Posterior cingulate gyrus (tissue), 11 donors: ENCODE measurements around the gene SLC29A2.
A peak's percentile ranks its signal among the peaks of the same experiment; 100 is the strongest.

Experiments
- DNase-seq, 10 donors: peaks; one replicate each; pipeline versions ENCODE4 v3.0.0 to v3.0.0-alpha.2; 2020 to 2021; ENCODE audit warnings: mixed read lengths in 3 of 10
- intact Hi-C: fragments of 100-400 bp; cut with DNase I; formaldehyde crosslinking; loops from one replicate; pipeline ENCODE4 v1.15.1; 2023

The SLC29A2 gene, protein sequence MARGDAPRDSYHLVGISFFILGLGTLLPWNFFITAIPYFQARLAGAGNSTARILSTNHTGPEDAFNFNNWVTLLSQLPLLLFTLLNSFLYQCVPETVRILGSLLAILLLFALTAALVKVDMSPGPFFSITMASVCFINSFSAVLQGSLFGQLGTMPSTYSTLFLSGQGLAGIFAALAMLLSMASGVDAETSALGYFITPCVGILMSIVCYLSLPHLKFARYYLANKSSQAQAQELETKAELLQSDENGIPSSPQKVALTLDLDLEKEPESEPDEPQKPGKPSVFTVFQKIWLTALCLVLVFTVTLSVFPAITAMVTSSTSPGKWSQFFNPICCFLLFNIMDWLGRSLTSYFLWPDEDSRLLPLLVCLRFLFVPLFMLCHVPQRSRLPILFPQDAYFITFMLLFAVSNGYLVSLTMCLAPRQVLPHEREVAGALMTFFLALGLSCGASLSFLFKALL

DNA sequence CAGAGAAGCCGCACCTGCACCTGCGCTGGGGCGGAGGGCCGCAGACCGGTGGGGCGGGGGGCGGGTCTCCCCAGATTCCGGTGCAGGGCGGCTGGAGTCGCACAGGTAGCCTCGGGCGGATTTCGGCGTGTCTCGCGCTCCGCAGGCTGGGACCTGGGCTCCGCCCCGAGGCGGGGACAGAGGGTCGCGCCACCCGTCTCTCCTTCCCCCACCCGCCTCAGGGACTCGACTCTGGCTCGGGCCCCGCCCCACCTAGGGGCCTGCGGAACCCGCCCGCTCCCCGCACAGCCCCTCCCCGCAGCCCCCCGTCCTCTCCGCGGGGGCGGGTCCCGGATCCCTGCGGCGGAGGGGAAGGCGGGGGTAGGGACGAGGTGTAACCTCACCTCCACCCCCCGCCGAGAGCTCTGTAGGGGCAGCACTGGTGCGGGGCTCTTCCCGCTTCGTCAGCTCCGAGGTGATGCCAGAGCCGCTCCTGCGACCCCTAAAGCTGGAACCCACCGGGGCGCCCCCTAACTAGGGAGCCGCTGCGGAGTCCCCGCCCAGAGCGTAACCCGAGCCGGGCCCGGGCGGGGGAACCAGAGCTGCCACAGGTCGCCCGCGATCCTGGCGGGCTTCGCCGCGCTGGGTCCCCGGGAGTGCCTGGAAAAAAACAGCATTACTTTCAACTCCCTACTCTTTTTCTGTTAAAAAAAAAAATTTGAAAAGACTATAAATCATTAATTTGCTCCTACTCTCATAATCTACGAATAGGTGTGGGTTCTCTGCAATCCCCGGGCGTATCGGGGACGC, at the start of gene SLC29A2:
TSS of gene SLC29A2 (minus strand) at position 134 of the 789 bp plus-strand sequence. CDS start 169 bp downstream, outside the sequence.
- peak in 8 of 10 donors; percentile 42 to 92 (median 60) for DNase-seq
- intact Hi-C loops = no loop called here

DNA sequence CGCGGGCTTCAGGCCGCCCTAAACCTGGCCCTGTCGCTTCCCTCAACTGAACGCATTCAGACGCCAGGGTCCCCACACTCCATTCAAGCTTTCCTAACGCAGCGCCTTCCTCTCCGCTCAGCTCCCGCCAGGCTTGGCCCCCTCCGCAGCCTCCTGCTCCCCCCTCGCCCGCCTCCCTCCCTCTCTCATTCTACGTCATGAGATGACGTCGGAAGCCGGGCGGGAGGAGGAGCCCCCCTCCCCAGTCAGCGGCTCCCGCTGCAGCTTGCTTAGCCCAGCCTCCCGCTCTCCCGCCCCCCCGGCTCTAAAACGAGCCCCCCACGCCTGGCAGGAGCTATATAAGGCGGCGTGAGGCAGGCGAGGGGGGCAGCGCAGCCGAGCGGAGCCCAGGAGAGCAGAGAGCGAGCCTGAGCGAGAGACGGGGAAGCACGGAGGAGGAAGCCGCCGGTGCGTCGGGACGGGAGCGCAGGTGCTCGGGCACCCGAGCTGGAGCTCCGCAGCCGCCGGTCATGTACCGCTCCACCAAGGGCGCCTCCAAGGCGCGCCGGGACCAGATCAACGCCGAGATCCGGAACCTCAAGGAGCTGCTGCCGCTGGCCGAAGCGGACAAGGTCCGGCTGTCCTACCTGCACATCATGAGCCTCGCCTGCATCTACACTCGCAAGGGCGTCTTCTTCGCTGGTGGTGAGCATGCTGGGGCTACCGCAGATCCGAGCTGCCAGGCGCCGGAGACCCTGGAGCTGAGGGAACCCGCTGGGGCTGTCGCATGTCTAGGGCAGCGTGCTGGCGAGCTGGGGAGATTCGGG, 49.3 kb upstream of the SLC29A2 start, which contains the start of gene NPAS4:
TSS of gene NPAS4 (plus strand) at position 365 of the 806 bp plus-strand sequence. CDS start at position 510, 145 bp downstream.
- peak in 9 of 10 donors; percentile 19 to 96 (median 74) for DNase-seq

DNA sequence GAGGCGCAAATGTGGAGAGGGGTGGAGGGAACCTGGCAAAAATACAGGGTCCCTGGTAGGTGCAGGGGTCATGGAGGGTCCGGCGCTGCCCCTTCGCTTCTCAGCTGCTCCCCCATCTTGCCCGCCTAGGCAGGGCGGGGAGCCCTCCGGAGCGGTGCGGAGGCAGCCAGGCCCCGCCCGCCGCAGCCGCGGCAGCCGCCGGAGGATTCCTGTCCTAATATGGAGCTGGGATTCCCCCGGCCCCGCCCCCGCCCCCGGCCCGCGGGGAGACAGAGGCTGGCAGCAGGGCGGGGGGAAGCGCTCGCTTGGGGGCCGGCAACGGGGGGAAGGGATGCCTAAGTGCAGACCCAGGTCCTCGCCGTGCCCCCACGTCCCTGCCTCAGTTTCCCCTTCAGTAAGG, 48.3 kb upstream of the SLC29A2 start:
- DNase-seq = peak in 7 of 10 donors; percentile 34 to 92 (median 47)
- intact Hi-C loops = no loop called here

More for the DNA sequence above, 49.3 kb upstream of the SLC29A2 start, which contains the start of gene NPAS4:
- intact Hi-C loops = no loop called here

DNA sequence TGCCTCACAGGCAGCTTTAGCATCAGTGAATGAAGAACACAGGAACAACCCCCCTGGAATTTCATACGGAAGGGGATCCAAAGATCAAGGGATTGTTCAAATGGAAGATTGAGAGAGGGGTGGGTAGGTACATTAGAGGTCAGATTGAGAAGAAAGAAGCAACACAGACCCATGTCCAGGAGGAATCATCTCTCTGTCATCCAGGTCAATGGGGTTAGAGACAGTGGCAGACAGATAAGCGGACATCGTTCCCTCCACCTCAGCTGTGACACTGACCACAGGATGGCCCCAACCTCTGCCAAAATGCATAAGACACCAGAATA, 47.4 kb upstream of the SLC29A2 start:
- intact Hi-C loops = no loop called here
- no peak for DNase-seq

DNA sequence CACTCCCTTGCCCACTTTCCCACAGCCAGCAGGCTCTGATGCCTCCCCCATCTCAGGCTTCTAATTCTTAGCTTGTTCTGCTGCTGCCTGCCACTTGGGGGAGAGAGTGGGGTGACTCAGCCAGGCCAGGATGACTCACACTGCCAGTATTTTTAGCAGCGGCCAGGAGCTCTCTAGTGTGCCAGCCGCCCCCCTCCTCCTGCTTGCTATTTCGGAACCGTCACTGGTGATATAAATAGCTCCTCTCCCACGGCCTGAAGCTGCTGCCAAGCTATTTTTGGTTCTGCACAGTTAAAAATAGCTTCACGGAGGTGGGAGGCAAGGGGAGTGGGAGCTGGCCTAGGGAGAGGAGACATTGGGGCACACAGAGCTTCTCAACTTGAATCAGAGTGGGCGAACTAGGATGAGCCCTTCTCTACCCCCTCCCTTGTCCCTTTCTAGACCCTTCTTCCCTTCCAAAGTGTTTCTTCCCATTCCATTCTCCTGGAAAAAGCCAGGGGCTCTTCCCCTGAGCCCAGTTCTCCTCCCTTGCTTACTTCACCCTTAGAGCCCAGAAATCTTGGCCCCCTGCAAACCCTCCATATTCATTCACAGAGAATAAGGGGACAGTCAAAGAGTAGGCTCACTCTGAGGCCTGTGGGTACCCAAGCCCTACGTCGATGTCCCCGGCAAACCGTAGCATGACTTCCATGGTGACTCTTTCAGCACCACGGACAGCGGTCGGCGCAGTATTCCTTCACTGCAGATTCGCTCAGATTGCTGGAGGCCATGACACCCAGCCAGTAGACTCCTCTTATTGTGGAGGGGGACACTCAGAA, 46.8 kb upstream of the SLC29A2 start:
- peak; percentile 33 to 98 (median 80) for DNase-seq
- intact Hi-C loops = no loop called here

DNA sequence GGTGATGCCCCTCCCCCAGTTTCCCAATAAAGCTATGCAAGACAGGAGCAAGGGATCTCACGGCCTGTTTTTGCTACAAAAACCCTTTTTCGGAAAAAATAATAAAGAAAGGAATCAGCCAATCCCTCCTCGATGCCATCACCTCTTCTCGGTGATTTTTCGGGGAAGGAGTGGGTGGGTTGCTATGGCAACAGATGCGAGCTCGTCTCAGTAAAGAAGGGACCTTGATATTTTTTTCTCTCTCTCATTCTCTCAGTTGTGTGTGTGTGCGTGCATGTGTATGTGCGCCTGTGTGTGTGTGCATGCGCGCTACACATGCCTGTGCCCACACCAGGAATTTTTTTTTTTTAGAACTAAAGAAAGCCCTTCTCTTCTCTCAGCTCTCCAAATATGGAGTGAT, 45.4 kb upstream of the SLC29A2 start:
- DNase-seq = peak; percentile 14 to 95 (median 68)
- intact Hi-C loops = no loop called here

DNA sequence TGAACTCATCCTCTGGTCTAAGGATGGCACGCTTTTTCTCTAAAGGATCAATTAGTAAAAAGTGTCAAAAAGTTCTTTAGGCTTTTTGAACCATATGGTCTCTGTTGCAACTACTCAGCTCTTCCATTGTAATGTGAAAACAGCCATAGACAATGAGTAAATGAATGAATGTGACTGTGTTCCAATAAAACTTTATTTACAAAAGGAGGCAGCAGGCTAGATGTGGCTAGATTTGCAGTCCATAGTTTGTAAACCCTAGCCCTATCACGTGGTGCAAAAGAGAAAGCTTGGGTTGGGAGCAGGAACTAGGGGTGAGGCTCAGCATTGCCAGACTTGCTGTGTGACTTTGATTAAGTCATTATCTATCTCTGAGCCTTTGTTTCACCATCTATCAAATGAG, 43.9 kb upstream of the SLC29A2 start:
- intact Hi-C loops = no loop called here
- DNase-seq = peak in 1 of 10 donors; percentile 1

DNA sequence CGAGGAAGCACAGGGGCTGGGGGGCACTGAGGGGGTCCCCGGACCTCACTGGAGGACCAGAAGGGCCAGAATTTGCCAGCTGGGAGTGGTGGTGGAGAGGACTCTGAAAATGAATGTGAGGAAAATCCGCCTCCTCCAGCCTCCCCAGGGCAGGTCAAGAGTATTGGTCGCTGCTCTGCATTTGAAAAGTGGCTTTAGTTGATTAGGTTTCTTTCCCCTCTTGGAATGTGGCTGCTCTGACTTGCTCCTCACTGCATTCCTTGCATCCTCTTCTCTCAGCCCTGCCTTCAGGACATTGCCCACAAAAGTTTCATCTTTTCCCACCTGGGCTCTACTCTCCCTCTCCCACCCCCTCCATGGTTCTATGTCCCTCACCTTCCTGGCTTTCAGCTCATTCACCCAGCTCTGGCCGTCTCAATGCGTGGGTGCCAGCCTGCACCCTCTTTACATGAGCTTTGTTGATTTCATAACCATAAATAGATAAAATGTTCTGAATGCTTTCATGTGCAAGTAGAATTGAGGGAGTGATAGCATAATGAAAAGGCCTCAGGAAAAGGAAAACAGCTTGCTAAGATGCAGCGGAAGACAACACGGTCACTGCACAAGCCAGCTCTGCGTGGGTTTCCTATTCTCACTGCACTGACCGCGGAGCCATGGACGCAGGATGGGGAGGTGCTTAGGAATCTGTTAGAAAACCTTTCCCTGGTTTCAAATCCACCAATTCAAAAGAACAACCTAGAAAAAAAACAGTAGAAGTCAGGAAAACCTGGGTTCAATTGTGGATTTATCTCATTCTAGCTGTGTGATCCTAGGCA, 42.8 kb upstream of the SLC29A2 start:
- intact Hi-C loops = no loop called here
- peak in 2 of 10 donors; percentile 69 to 70 for DNase-seq

DNA sequence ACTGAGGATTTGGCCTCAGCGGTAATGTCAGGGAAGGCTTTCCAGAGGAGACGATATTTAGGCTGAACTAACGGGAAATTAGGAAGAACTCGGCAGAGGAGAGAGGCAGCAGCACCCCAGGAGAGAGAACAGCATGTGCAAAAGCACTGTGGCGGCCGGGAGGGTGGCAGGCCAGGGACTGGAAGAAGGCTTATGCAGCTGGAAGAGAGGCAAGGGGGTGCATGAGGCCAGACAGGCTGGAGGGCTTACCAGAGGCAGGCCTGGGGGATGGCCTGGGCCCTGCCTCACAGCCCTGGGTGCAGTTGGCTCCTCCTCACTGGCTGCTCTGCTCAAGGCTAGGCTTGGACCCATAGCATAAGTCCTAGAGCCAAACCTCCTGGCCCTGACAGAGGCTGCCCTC, 41.6 kb upstream of the SLC29A2 start:
- intact Hi-C loops = no loop called here
- peak in 2 of 10 donors; percentile 55 to 58 for DNase-seq

DNA sequence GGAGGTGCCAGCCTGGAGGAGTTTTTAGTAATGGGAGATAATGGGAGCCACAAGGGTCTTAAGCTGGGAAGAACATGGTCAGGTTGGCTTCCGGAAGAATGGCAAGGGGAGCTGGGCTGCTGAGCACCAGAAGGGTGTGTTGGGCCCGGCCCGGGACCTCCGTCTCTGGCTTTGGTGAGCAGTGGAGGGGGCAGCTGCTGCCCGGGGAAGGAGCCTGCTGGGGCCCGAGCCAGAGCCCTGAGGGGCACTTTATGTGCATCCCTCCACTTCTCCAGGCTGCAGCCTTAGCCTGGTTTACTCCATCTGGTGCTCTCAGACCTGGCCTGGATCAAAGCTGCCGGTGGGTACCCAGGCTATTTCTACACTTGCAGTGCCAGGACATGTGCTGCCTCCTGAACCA, 40.5 kb upstream of the SLC29A2 start:
- intact Hi-C loops = no loop called here
- DNase-seq = peak in 2 of 10 donors; percentile 44 to 47

DNA sequence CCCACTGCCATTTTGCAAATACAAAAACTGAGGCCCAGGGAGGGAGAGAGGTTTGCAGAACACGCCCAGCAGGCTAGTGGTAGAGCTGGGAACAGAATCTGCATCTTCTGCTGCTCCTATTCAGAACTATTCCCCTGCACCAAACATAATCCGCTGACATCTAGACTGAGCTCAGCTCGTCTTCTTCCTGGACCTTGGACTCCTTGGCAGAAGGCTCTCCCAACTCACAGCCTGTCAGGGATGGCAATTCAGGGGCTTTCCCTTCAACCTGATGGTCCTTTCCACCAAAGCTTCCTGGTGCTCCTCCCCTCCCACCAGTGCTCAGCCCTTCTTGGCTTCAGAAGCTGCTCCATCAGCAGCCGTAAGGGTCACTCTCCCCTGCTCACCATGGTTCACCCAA, 39.8 kb upstream of the SLC29A2 start:
- peak in 1 of 10 donors; percentile 56 for DNase-seq
- intact Hi-C loops = no loop called here

DNA sequence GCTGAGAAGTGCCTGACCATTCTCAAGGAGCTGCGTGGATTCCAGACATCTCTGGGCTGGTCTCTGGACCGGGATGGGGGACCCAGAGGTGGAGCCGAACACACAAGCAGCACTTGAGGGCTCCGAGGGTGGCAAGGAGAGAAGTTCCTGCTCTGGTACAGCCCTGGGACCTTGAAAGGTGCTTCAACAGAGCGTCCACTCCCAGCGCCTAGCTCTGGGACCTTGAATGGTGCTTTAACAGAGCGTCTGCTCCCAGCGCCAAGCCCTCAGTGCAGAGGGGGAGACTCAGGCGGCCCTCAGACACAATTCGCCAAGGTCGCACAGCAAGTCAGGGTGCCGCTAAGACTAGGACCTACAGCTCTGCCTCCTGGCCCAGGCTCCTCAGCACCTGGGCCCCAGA, 38.6 kb upstream of the SLC29A2 start:
- DNase-seq = peak in 1 of 10 donors; percentile 53
- intact Hi-C loops = no loop called here

DNA sequence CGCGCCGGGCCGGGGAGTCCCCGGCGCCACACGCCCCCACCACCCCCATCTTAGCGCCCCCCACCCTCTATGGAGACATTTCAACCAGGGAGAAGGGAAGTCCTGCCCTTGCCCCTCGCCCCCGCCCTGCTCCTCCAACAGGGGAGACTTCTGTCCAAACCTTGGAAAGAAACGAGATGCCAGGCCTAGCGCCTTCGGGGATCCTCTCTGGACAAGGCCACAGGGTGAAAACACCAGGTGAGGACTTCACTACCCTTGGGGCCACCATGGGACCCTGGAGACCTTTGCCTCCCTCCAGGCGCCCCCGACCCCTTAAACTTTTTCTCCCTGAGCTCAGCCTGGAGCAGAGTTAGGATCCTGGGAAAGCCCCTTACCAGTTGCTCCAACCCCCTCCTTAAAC, 37.7 kb upstream of the SLC29A2 start:
- no peak for DNase-seq
- intact Hi-C loops = loop anchor here (2.0 kb wide), 1 partner anchor 30 kb away; the partner anchor contains the start of gene MRPL11

DNA sequence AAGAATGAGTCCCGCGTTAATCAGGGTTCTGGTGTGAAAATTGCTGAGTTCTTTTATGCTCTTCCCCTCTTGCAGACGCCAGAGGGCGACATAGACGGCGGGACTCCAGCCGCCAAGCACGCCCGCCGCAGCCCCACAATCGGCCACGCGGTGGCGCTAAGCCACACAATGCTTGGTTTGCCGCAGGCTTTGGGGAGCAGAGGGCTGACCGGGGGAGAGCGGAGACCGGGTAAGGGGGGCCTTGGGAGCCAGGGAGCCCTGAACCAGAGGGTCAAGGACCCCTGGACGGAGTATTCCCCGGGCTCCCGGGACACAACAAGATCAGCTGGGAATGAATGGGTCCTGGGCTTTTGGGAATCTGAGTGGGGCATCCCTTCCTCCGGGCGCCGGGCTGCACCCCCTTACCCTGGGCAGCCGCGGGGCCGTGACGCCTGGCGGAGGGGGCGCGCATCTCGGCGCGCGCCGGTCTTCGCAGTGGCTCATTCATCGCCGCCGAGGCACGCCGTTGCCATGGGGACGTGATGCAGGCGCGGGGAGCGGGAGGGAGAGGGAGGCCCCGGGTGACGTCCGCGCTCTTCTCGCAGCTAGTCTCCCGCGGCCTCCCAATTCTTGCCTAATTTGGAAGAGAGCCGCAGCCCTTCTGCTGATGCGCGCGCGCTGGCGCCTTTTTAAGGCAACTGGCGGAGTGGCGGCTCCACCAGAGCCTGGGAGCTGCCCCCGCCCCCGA, 37.1 kb upstream of the SLC29A2 start:
- peak; percentile 80 to 98 (median 92) for DNase-seq
- intact Hi-C loops = loop anchor here (1.0 to 2.0 kb wide), 3 partner anchors 22 to 270 kb away; partner anchors contain the start of gene MRPL11

DNA sequence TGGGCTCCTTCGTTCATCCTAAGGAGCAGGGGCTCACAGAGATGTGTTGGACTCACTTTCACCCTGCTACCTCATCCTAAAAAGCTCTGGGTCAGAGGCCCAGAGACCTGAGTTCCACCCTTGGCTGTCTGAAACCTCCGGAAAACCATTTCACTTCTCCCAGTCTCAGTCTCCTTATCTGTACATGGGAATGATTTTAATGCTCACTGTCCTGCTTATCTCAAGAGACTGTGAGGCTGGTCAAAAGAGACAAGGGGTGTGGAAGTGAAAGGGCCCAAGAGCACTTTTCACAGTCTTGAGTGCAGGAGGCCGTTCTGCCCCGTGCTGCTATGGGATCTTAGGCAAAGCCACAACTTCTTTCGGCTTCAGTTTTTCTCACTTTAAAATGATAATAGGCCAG, 36.1 kb upstream of the SLC29A2 start:
- peak in 1 of 10 donors; percentile 19 for DNase-seq
- intact Hi-C loops = loop anchor here (1.0 to 2.0 kb wide), 3 partner anchors 23 to 271 kb away; partner anchors contain the start of gene MRPL11

DNA sequence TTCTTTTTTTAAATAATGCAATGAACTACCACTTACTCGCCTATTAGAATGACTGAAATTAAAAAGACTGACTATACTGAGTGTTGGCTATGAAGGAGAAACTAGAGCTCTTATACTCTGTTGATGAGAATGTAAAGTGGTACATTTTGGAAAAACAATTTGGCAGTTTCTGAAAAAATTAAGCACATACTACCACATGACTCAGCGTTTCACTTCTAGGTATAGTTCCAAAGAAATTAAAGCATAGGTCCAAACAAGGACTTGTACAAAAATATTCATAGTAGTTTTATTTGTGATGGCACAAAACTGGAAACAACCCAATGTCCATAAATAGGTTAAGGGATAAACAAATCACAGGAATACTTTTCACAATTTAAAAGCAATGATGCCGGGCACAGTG, 22.4 kb upstream of the SLC29A2 start:
- no peak for DNase-seq
- intact Hi-C loops = no loop called here

DNA sequence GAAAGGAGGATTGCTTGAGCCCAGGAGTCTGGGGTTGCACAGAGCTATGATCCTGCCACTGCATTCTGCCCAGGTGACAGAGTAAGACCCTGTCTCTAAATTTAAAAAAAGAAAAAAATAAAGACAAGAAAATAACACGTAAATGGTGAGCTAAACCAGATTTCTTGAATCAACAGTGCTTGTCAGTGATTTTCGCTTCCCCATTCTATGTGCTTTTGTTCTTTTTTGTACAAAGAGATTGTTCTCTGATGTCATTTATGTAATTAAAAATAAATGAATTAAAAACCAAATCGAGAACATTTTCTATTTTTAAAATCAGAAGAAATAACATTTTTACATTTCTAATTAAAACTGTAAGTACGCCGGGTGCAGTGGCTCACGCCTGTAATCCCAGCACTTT, 19.8 kb upstream of the SLC29A2 start:
- DNase-seq = peak in 1 of 10 donors; percentile 3
- intact Hi-C loops = no loop called here
